ENCODE results near the gene AVPR1B.
"Not testable (repeated sequence)": the region's sequence is repeated elsewhere in the genome, so short reads cannot be mapped to it uniquely, and the experiment has no call there.

GRCh38 chr1:206064001-206064400 lies 53.2 kb downstream of the AVPR1B start:
- not testable (repeated sequence) for TF ChIP-seq CTCF (conservative IDR thresholded peaks at IDR 0.05; ENCODE audit: low read depth, low read length); EZH2 (IDR thresholded peaks at IDR 0.05; ENCODE audit: low read length, unreplicated experiment)

All from PC-3 (cell line).